BJ (cell line): ENCODE results near the gene SOWAHA. TPM values are rescaled to one million over a fixed set of nuclear protein-coding genes. Genes with fewer than 3 reads are reported as not detected.
A peak's percentile ranks its signal among the peaks of the same experiment; 100 is the strongest.

Experiments
- CTCF ChIA-PET: fragments of 350-600 bp; formaldehyde crosslinking; extraction: SDS; loops from one replicate; lab custom pipeline; 2021; ENCODE audit warnings: antibody characterized with exemption, inconsistent platforms; lab: Yijun Ruan, JAX
- POLR2A ChIA-PET: fragments of 300-600 bp; sonication (Branson Sonifier 250); formaldehyde crosslinking; extraction: SDS; loops from one replicate; lab custom pipeline; 2021; ENCODE audit warnings: antibody characterized with exemption; lab: Charles Lee
- DNase-seq: peaks from one replicate; pipeline ENCODE4 v3.0.0-alpha.2; 2011; ENCODE audit warnings: low read depth
- H3K27me3 ChIP-seq: 2 replicates; pipeline ENCODE4 v1.6.0; 2011; ENCODE audit warnings: low read length; ENCODE audit not compliant: control insufficient read depth, insufficient read depth
- H3K36me3 ChIP-seq: 2 replicates; pipeline ENCODE4 v1.5.1; 2011; ENCODE audit warnings: low read length; ENCODE audit not compliant: control insufficient read depth, insufficient read depth
- H3K4me3 ChIP-seq: 2 replicates; pipeline ENCODE4 v1.5.1; 2011; ENCODE audit warnings: low read depth, mild to moderate bottlenecking, control low read depth, low read length
- polyA plus RNA-seq: library from polyadenylated mRNA; depleted of rRNA; stranded (reverse); fragments of >200 nt; gene quantifications from 2 replicates; pipeline ENCODE4 v1.2.3, GENCODE V29; 2011
- TF ChIP-seq, protein P1 (sequence below): IDR thresholded peaks from 2 replicates; pipeline ENCODE4 v1.5.1; 2011; ENCODE audit warnings: low read depth, mild to moderate bottlenecking, control low read depth, inconsistent platforms, low read length, moderate library complexity; ENCODE audit not compliant: insufficient read depth

Gene SOWAHA
- polyA plus RNA-seq, 1 experiment: not detected

DNA sequence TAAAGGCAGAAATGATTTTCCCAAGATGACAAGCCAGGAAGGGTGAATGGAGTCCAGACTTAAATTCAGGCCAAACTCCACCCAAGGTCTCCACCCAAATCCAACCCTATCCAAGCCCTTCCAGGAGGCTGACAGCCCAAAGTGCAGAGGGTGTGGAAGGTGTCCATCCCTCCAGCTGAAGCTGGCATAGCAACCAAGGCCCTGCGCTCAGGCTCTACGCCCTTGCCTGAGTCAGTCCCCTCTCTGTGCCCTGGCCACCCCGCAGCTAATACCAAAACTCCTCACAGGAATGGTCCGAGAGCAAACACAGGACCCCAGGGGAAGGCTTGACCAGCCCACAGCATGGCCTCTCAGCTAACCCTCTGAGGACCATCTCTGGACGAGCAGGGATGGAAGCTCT lies 38.2 kb upstream of the SOWAHA start:
- Histone ChIP-seq H3K4me3 (no peak overlapping the region), H3K36me3 (no peaks in the 10 kb centered on the region), H3K27me3 (no peaks in the 10 kb centered on the region)
- no peak for DNase-seq
- POLR2A ChIA-PET: no interaction called here
- TF ChIP-seq, protein P1, sequence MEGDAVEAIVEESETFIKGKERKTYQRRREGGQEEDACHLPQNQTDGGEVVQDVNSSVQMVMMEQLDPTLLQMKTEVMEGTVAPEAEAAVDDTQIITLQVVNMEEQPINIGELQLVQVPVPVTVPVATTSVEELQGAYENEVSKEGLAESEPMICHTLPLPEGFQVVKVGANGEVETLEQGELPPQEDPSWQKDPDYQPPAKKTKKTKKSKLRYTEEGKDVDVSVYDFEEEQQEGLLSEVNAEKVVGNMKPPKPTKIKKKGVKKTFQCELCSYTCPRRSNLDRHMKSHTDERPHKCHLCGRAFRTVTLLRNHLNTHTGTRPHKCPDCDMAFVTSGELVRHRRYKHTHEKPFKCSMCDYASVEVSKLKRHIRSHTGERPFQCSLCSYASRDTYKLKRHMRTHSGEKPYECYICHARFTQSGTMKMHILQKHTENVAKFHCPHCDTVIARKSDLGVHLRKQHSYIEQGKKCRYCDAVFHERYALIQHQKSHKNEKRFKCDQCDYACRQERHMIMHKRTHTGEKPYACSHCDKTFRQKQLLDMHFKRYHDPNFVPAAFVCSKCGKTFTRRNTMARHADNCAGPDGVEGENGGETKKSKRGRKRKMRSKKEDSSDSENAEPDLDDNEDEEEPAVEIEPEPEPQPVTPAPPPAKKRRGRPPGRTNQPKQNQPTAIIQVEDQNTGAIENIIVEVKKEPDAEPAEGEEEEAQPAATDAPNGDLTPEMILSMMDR: no peak
- CTCF ChIA-PET: interaction anchor here (1.7 kb wide), 1 partner anchor 20 kb away, joined by 6 read pairs; no protein-coding TSS in a partner anchor

DNA sequence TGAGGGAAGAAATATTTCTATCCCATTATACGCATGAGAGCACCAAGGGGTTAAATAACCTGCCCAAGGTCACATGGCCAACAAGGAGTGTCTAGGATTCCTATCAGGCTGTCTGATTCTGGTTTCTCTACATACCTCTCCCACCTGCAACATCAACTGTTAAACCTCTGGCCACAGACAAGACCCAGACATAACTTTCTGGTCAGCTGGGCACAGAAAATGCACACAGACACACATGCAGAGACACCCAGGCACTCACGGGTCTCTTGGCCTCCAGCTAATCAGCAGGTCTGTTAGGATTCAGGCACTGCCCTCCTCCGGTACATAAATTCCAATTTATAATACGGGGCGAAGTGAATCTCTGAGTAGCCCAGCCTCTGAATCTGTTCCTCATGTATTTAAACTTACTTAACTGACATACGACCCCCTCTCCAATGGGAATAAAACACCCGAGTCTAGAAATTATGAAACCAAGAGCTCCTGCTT lies 37.6 kb upstream of the SOWAHA start:
- ChIA-PET POLR2A (no interaction called here), CTCF (interaction anchor here (0.6 to 2.0 kb wide), 4 partner anchors 14 to 554 kb away, joined by 3 to 6 read pairs (median 4); no protein-coding TSS in a partner anchor)
- no peak for DNase-seq
- H3K27me3 ChIP-seq: no peaks in the 10 kb centered on the region
- H3K4me3 ChIP-seq: peak overlapping the region; percentile 74; the same call in 1 of the 2 replicates
- no peaks in the 10 kb centered on the region for H3K36me3 ChIP-seq
- TF ChIP-seq, protein P1: no peak

DNA sequence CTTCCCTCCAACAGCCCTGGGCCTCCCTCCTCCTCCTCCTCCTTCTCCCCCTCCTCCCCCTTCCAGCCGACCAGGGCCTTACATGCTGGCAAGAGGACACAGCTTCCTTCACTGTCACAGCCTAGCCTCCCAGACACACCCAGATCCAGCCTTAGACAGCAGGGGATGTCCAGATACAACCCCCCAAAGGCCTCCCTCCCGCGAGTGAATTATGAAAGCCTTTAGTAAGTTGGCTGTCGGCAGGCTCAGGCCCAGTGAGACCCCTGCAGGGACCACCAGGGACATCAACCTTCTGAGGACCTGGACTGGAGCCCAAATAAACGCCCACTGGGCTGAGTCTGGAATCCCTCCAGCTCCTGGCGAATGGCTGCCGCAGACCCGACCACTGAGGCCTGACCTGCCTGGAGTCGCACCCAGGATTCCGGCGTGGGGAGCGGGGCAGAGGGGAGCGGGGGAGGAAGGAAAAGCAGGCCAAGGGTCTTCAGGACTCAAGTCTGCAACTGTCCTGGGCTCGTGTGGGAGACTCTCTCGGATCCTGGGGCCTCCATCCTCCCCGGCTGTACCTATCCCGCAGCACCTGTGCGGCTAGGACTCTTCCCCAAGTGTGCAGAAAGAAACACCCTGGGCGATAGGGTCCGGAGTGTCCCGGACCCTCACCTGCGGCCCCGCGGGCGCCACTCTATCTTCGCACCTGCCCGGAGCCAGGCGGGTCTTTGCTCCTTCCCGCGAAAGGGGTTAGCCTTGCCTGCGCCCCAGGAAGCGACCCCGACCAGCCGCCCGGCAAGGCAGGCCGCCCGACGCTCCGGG lies 36.8 kb upstream of the SOWAHA start:
- no peaks in the 10 kb centered on the region for H3K27me3 ChIP-seq
- CTCF ChIA-PET: interaction anchor here (0.6 to 2.0 kb wide), 4 partner anchors 13 to 554 kb away, joined by 3 to 6 read pairs (median 4); no protein-coding TSS in a partner anchor
- TF ChIP-seq, protein P1: peak; percentile 8; the same call in 1 of the 2 replicates
- DNase-seq: no peak
- POLR2A ChIA-PET: interaction anchor here (1.0 kb wide), 1 partner anchor 9 kb away, joined by 5 read pairs; no protein-coding TSS in a partner anchor
- no peaks in the 10 kb centered on the region for H3K36me3 ChIP-seq
- H3K4me3 ChIP-seq: peak overlapping the region; percentile 74

DNA sequence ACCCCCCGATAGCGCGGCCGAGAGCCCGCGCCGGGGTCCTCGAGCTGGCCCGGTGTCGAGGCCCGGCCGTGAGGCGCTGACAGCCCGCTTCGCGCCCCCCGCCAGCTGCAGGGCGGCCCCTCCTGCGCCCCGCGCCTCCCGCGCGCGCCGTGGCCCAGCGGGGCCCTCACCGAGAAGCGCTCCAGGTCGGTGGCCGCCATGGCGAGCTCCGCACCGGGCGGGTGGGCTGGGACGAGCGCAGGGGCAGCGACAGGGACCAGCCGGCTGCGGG lies 36.2 kb upstream of the SOWAHA start:
- Histone ChIP-seq H3K4me3 (peak overlapping the region; percentile 74), H3K27me3 (no peaks in the 10 kb centered on the region), H3K36me3 (no peaks in the 10 kb centered on the region)
- CTCF ChIA-PET: interaction anchor here (1.7 to 2.0 kb wide), 2 partner anchors 22 to 43 kb away, joined by 5 to 6 read pairs; no protein-coding TSS in a partner anchor
- DNase-seq: no peak
- TF ChIP-seq, protein P1: no peak
- POLR2A ChIA-PET: interaction anchor here (1.0 kb wide), 1 partner anchor 10 kb away, joined by 5 read pairs; no protein-coding TSS in a partner anchor
